OCI-LY7 (cell line): ENCODE measurements around the gene CEP170. TPM values are rescaled to one million over a fixed set of nuclear protein-coding genes. Genes with fewer than 3 reads are reported as not detected.

Experiments
- BruUV-seq: library from RNA; stranded (reverse); fragments of 400-500 nt; replicated peaks from 2 replicates; lab custom pipeline; 2021; lab: Mats Ljungman, UMichigan
- CTCF ChIA-PET: fragments of 300-600 bp; sonication (Branson Sonifier 250); formaldehyde crosslinking; loops from one replicate; lab custom pipeline; 2022; ENCODE audit warnings: antibody characterized with exemption; ENCODE audit not compliant: unreplicated experiment; lab: Charles Lee
- POLR2A ChIA-PET: fragments of 300-600 bp; sonication (Branson Sonifier 250); formaldehyde crosslinking; loops from one replicate; lab custom pipeline; 2022; ENCODE audit warnings: antibody characterized with exemption; lab: Charles Lee
- DNase-seq: peaks from one replicate; pipeline ENCODE4 v3.0.0-alpha.2; 2015; ENCODE audit warnings: low spot score
- H2AFZ ChIP-seq: fragments of 200-600 bp; sonication (generic), shearing (Covaris generic); 2 replicates; pipeline ENCODE4 v1.6.1; 2014; ENCODE audit warnings: mild to moderate bottlenecking, antibody characterized with exemption, low read length, moderate library complexity
- H3K27ac ChIP-seq: fragments of 200-600 bp; sonication (generic); 2 replicates; pipeline ENCODE4 v1.5.1; 2014; ENCODE audit warnings: mixed run types, low read depth, mild to moderate bottlenecking, moderate library complexity, low read length, inconsistent platforms; ENCODE audit not compliant: poor library complexity, severe bottlenecking
- H3K36me3 ChIP-seq: fragments of 200-600 bp; sonication (generic); 2 replicates; pipeline ENCODE4 v1.6.1; 2014; ENCODE audit warnings: mild to moderate bottlenecking, antibody characterized with exemption, low read length, moderate library complexity, mixed read lengths; ENCODE audit not compliant: insufficient read depth
- H3K4me1 ChIP-seq: fragments of 200-600 bp; sonication (generic); 2 replicates; pipeline ENCODE4 v1.5.1; 2014; ENCODE audit warnings: mild to moderate bottlenecking, low read length; ENCODE audit not compliant: insufficient read depth, poor library complexity, severe bottlenecking
- H3K4me2 ChIP-seq: fragments of 200-600 bp; sonication (generic); 2 replicates; pipeline ENCODE4 v1.6.1; 2014; ENCODE audit warnings: mild to moderate bottlenecking, low read length
- H3K4me3 ChIP-seq: fragments of 200-600 bp; sonication (generic); 2 replicates; pipeline ENCODE4 v1.5.1; 2014; ENCODE audit warnings: mild to moderate bottlenecking, low read depth, low read length; ENCODE audit not compliant: poor library complexity, severe bottlenecking
- H3K79me2 ChIP-seq: fragments of 200-600 bp; sonication (generic); 2 replicates; pipeline ENCODE4 v1.6.1; 2016; ENCODE audit warnings: low read depth, mild to moderate bottlenecking, low read length, moderate library complexity, mixed read lengths; ENCODE audit not compliant: insufficient read depth
- H3K9me2 ChIP-seq: fragments of 200-600 bp; sonication (generic); 2 replicates; pipeline ENCODE4 v1.6.1; 2016; ENCODE audit warnings: mild to moderate bottlenecking, low read length, mixed read lengths; ENCODE audit not compliant: insufficient read depth
- H3K9me3 ChIP-seq: fragments of 200-600 bp; sonication (generic); 2 replicates; pipeline ENCODE4 v1.6.1; 2014; ENCODE audit warnings: mild to moderate bottlenecking, mixed run types, low read length, mixed read lengths
- H4K20me1 ChIP-seq: fragments of 200-600 bp; sonication (generic); 2 replicates; pipeline ENCODE4 v1.6.1; 2014; ENCODE audit warnings: mild to moderate bottlenecking, antibody characterized with exemption, low read length, moderate library complexity, mixed read lengths; ENCODE audit not compliant: insufficient read depth
- CTCF ChIP-seq: fragments of 200-600 bp; sonication (generic); conservative IDR thresholded peaks from 2 replicates; pipeline ENCODE4 v1.5.1; 2014; ENCODE audit warnings: mild to moderate bottlenecking, antibody characterized with exemption, low read length, moderate library complexity, mixed read lengths
- EZH2phosphoT487 ChIP-seq: fragments of 200-600 bp; sonication (generic); IDR thresholded peaks from 2 replicates; pipeline ENCODE4 v1.6.1; 2018; ENCODE audit warnings: low read depth, borderline replicate concordance, mild to moderate bottlenecking, mixed run types, antibody characterized with exemption, low read length, moderate library complexity, mixed read lengths
- intact Hi-C: fragments of 100-400 bp; cut with micrococcal nuclease; formaldehyde crosslinking; loops from one replicate; pipeline ENCODE4 v1.10.0; 2022; ENCODE audit not compliant: unreplicated experiment
- total RNA-seq, 2 experiments: library from RNA; depleted of rRNA in 1 of 2; stranded (reverse); fragments of >200 nt in 1 of 2; shearing (Covaris generic) in 1 of 2; gene quantifications; 2 replicates each; pipeline ENCODE4 v1.2.3, GENCODE V29; 2014 to 2022

The CEP170 gene
- total RNA-seq, 2 experiments from 2014 or later = 57.6 to 85.4 TPM

GRCh38 chr1:243299069-243299468 is 44.0 kb upstream of the CEP170 start:
- no TSS peak for BruUV-seq
- no peak for DNase-seq
- Histone ChIP-seq H2AFZ (no peak overlapping the region), H3K36me3 (no peaks in the 10 kb centered on the region), H3K4me1 (no peaks in the 10 kb centered on the region), H3K4me2 (no peak overlapping the region), H4K20me1 (no peaks in the 10 kb centered on the region), H3K79me2 (no peaks in the 10 kb centered on the region), H3K4me3 (no peak overlapping the region), H3K9me3 (peaks cover 4% of the 10 kb centered on the region; the same call in 1 of the 2 replicates), H3K27ac (no peak overlapping the region), H3K9me2 (no peaks in the 10 kb centered on the region)
- no peak for TF ChIP-seq CTCF
- intact Hi-C loops = no loop called here
- CTCF ChIA-PET = no interaction called here
- POLR2A ChIA-PET = no interaction called here

GRCh38 chr1:243294723-243295121 is 39.6 kb upstream of the CEP170 start:
- Histone ChIP-seq H3K4me2 (no peak overlapping the region), H3K4me1 (no peaks in the 10 kb centered on the region), H3K27ac (no peak overlapping the region), H3K9me2 (no peaks in the 10 kb centered on the region), H3K79me2 (no peaks in the 10 kb centered on the region), H3K36me3 (peaks cover 9% of the 10 kb centered on the region), H3K9me3 (peaks cover 4% of the 10 kb centered on the region; the same call in 1 of the 2 replicates), H2AFZ (no peak overlapping the region), H4K20me1 (no peaks in the 10 kb centered on the region), H3K4me3 (no peak overlapping the region)
- intact Hi-C loops = no loop called here
- no TSS peak for BruUV-seq
- no peak for DNase-seq
- POLR2A ChIA-PET = interaction anchor here (1.0 kb wide), 1 partner anchor 18 kb away, joined by 4 read pairs; no protein-coding TSS in a partner anchor
- CTCF ChIA-PET = interaction anchor here (0.6 kb wide), 1 partner anchor 40 kb away, joined by 8 read pairs; no protein-coding TSS in a partner anchor
- TF ChIP-seq EZH2phosphoT487 = no peak

- intact Hi-C loops = no loop called here
- no peak overlapping the region for H2AFZ ChIP-seq
- peaks cover 4% of the 10 kb centered on the region; the same call in 1 of the 2 replicates for H3K9me3 ChIP-seq
- H3K9me2 ChIP-seq = no peaks in the 10 kb centered on the region
- ChIA-PET POLR2A (interaction anchor here (0.6 to 1.0 kb wide), 3 partner anchors 17 to 558 kb away, joined by 3 to 4 read pairs (median 4); no protein-coding TSS in a partner anchor), CTCF (interaction anchor here (0.6 kb wide), 1 partner anchor 40 kb away, joined by 8 read pairs; no protein-coding TSS in a partner anchor)
- no peak overlapping the region for H3K4me3 ChIP-seq
- no peak overlapping the region for H3K27ac ChIP-seq
- H3K36me3 ChIP-seq = peaks cover 15% of the 10 kb centered on the region
- BruUV-seq = no TSS peak
- DNase-seq = no peak
- H4K20me1 ChIP-seq = no peaks in the 10 kb centered on the region
- H3K79me2 ChIP-seq = no peaks in the 10 kb centered on the region
- no peaks in the 10 kb centered on the region for H3K4me1 ChIP-seq
- H3K4me2 ChIP-seq = no peak overlapping the region
- no peak for TF ChIP-seq EZH2phosphoT487
- no peak for TF ChIP-seq CTCF
Measured at GRCh38 chr1:243293941-243294722, 39.1 kb upstream of the CEP170 start.
